ENCODE results near the gene SRBD1. TPM values are rescaled to one million over a fixed set of nuclear protein-coding genes. Genes with fewer than 3 reads are reported as not detected.

SRBD1 gene
- total and polyA plus RNA-seq, 2 experiments from 2014 or later, result 27.4 to 46.3 TPM

GRCh38 chr2:45588158-45588829 is 22.8 kb downstream of the SRBD1 start:
- Histone ChIP-seq H3K4me2 (no peak overlapping the region), H3K79me2 (replicated peaks; ENCODE audit: insufficient read depth) (peaks cover 37% of the 10 kb centered on the region), H4K20me1 (replicated peaks; ENCODE audit: insufficient read depth) (0 out of 2 replicates have a peak, but pooled peaks cover 8% of the 10 kb centered on the region), H3K9me2 (ENCODE audit: insufficient read depth) (no peaks in the 10 kb centered on the region), H3K27me3 (ENCODE audit: insufficient read depth) (no peaks in the 10 kb centered on the region), H3K4me3 (no peak overlapping the region), H3F3A (replicated peaks; ENCODE audit: low read depth) (no peaks in the 10 kb centered on the region), H3K27ac (ENCODE audit: low read depth) (no peak overlapping the region), H3K4me1 (ENCODE audit: insufficient read depth) (peaks cover 11% of the 10 kb centered on the region), H2AFZ (no peak overlapping the region), H3K36me3 (ENCODE audit: insufficient read depth) (0 out of 2 replicates have a peak, but pooled peaks cover 3% of the 10 kb centered on the region)
- no peaks in the 10 kb centered on the region for H3K9me3 Mint-ChIP-seq
- H3K36me3 Mint-ChIP-seq (ENCODE audit: low read depth), result peaks cover 20% of the 10 kb centered on the region
- H3K4me3 Mint-ChIP-seq, result no peak overlapping the region
- H3K4me1 Mint-ChIP-seq, result peaks cover 16% of the 10 kb centered on the region; the same call in 2 of the 3 replicates
- no peak for TF ChIP-seq ZNF462 (CRISPR knock-in tag; IDR thresholded peaks at IDR 0.05)
- DNase-seq (ENCODE audit: low spot score) (no peak), ATAC-seq (peak; percentile 39; the same call in 1 of the 3 replicates)
- no peak overlapping the region for H3K27ac Mint-ChIP-seq
- H3K27me3 Mint-ChIP-seq (ENCODE audit: insufficient read depth, low read depth, poor library complexity), result no peaks in the 10 kb centered on the region

- no peak overlapping the region for H3K4me3 ChIP-seq
- no peak for ATAC-seq
- no peak overlapping the region for H3K27ac ChIP-seq (ENCODE audit: low read depth)
- H3K9me2 ChIP-seq (ENCODE audit: insufficient read depth), result no peaks in the 10 kb centered on the region
- H3K4me2 ChIP-seq, result no peak overlapping the region
- H3K27me3 ChIP-seq (ENCODE audit: insufficient read depth), result no peaks in the 10 kb centered on the region
- no peaks in the 10 kb centered on the region for H3F3A ChIP-seq (replicated peaks; ENCODE audit: low read depth)
- no peak for DNase-seq (ENCODE audit: low spot score)
- 0 out of 2 replicates have a peak, but pooled peaks cover 8% of the 10 kb centered on the region for H4K20me1 ChIP-seq (replicated peaks; ENCODE audit: insufficient read depth)
- Mint-ChIP-seq H3K36me3 (ENCODE audit: low read depth) (peaks cover 12% of the 10 kb centered on the region; the same call in 2 of the 3 replicates), H3K4me1 (peaks cover 16% of the 10 kb centered on the region; the same call in 2 of the 3 replicates), H3K27ac (no peak overlapping the region), H3K9me3 (no peaks in the 10 kb centered on the region), H3K27me3 (ENCODE audit: insufficient read depth, low read depth, poor library complexity) (no peaks in the 10 kb centered on the region), H3K4me3 (no peak overlapping the region)
- no peak overlapping the region for H2AFZ ChIP-seq
- H3K36me3 ChIP-seq (ENCODE audit: insufficient read depth), result no peaks in the 10 kb centered on the region
- H3K4me1 ChIP-seq (ENCODE audit: insufficient read depth), result peaks cover 11% of the 10 kb centered on the region
- H3K79me2 ChIP-seq (replicated peaks; ENCODE audit: insufficient read depth), result peaks cover 30% of the 10 kb centered on the region
- TF ChIP-seq STAT1 (IDR thresholded peaks at IDR 0.05; ENCODE audit: unreplicated experiment) (no peak), ETS1 (IDR thresholded peaks at IDR 0.05) (no peak), JUNB (IDR thresholded peaks at IDR 0.05; ENCODE audit: unreplicated experiment) (no peak)
Measured at GRCh38 chr2:45586600-45586999, 24.5 kb downstream of the SRBD1 start.
